ENCODE results near the gene PTPRZ1. TPM values are rescaled to one million over a fixed set of nuclear protein-coding genes. Genes with fewer than 3 reads are reported as not detected.

The PTPRZ1 gene
- total and polyA plus RNA-seq, 10 of the 15 experiments (the other 5 are each of a cell fraction or from before 2014, with no cell fraction given), result 0.05 to 0.21 (median 0.11) TPM; not detected in 7

- Histone ChIP-seq H3K9me3 (replicated peaks; ENCODE audit: control insufficient read depth, insufficient read depth, low read length) (no peaks in the 10 kb centered on the region), H3K79me2 (ENCODE audit: control insufficient read depth, insufficient read depth, low read length) (no peaks in the 10 kb centered on the region), H3K4me1 (ENCODE audit: control insufficient read depth, insufficient read depth, low read length) (no peaks in the 10 kb centered on the region), H4K20me1 (ENCODE audit: control insufficient read depth, insufficient read depth) (no peaks in the 10 kb centered on the region), H3K27me3 (replicated peaks in 1 of 2; ENCODE audit: control insufficient read depth in 2 of 2, insufficient read depth in 2 of 2, low read length in 1 of 2) (no peaks in the 10 kb centered on the region), H2AFZ (ENCODE audit: control insufficient read depth, low read depth, low read length) (no peak overlapping the region), H3K27ac (ENCODE audit: control insufficient read depth, insufficient read depth) (no peak overlapping the region), H3K36me3 (ENCODE audit: control insufficient read depth in 2 of 2, insufficient read depth in 2 of 2, low read length in 1 of 2) (no peaks in the 10 kb centered on the region), H3K4me2 (ENCODE audit: control insufficient read depth, insufficient read depth) (no peak overlapping the region), H3K4me3 (no peak overlapping the region), H3K9ac (ENCODE audit: control insufficient read depth, insufficient read depth, low read length) (no peak overlapping the region)
- intact Hi-C loops (cut with micrococcal nuclease; ENCODE audit: unreplicated experiment), result no loop called here
- ChIA-PET POLR2A (no interaction called here), RAD21 (ENCODE audit: unreplicated experiment) (no interaction called here), CTCF (interaction anchor here (0.9 kb wide), 1 partner anchor 69 kb away, joined by 3 read pairs; no protein-coding TSS in a partner anchor), SMC1A (ENCODE audit: uncharacterized antibody, unreplicated experiment) (no interaction called here)
- ATAC-seq (no peak), FAIRE-seq (no peak), DNase-seq (ENCODE audit: low read depth, low spot score) (no peak)
- BruUV-seq (replicated peaks), result no TSS peak
- in situ Hi-C loops (cut with MboI), result no loop called here
- no peak for TF ChIP-seq ZBTB4 (CRISPR knock-in tag; IDR thresholded peaks at IDR 0.05)
- no peak for TF ChIP-seq CHD1 (IDR thresholded peaks at IDR 0.05; ENCODE audit: low read depth, low read length)
- no peak for TF ChIP-seq FOXM1 (IDR thresholded peaks at IDR 0.05; ENCODE audit: low read depth, low read length)
- no peak for TF ChIP-seq RBBP5 (conservative IDR thresholded peaks at IDR 0.05)
Observed at GRCh38 chr7:122063146-122063545, 190.2 kb downstream of the PTPRZ1 start.

- ChIA-PET POLR2A (no interaction called here), SMC1A (ENCODE audit: uncharacterized antibody, unreplicated experiment) (no interaction called here), RAD21 (ENCODE audit: unreplicated experiment) (no interaction called here), CTCF (interaction anchor here (0.6 kb wide), 1 partner anchor 791 kb away, joined by 3 read pairs; no protein-coding TSS in a partner anchor)
- 30% methylated on average over 4 of the region's 4 CpGs for WGBS (ENCODE audit: insufficient coverage, insufficient replicate concordance, low lambda C conversion rate, missing lambda C conversion rate)
- intact Hi-C loops (cut with micrococcal nuclease; ENCODE audit: unreplicated experiment), result no loop called here
- Histone ChIP-seq H4K20me1 (ENCODE audit: control insufficient read depth, insufficient read depth) (no peaks in the 10 kb centered on the region), H3K4me3 (no peak overlapping the region), H2AFZ (ENCODE audit: control insufficient read depth, low read depth, low read length) (no peak overlapping the region), H3K9ac (ENCODE audit: control insufficient read depth, insufficient read depth, low read length) (no peak overlapping the region), H3K4me1 (ENCODE audit: control insufficient read depth, insufficient read depth, low read length) (no peaks in the 10 kb centered on the region), H3K4me2 (ENCODE audit: control insufficient read depth, insufficient read depth) (no peak overlapping the region), H3K79me2 (ENCODE audit: control insufficient read depth, insufficient read depth, low read length) (no peaks in the 10 kb centered on the region), H3K36me3 (ENCODE audit: control insufficient read depth in 2 of 2, insufficient read depth in 2 of 2, low read length in 1 of 2) (no peaks in the 10 kb centered on the region), H3K27ac (ENCODE audit: control insufficient read depth, insufficient read depth) (no peak overlapping the region), H3K27me3 (replicated peaks in 1 of 2; ENCODE audit: control insufficient read depth in 2 of 2, insufficient read depth in 2 of 2, low read length in 1 of 2) (no peaks in the 10 kb centered on the region), H3K9me3 (replicated peaks; ENCODE audit: control insufficient read depth, insufficient read depth, low read length) (no peaks in the 10 kb centered on the region)
- no peak for ATAC-seq
- BruUV-seq (replicated peaks), result no TSS peak
- no peak for FAIRE-seq
- in situ Hi-C loops (cut with MboI), result no loop called here
- no peak for DNase-seq (ENCODE audit: low read depth, low spot score)
- no peak for TF ChIP-seq IRF5 (IDR thresholded peaks at IDR 0.05; ENCODE audit: borderline replicate concordance)
- TF ChIP-seq E2F4 (IDR thresholded peaks at IDR 0.05; ENCODE audit: low read depth, low read length), result no peak
- no peak for TF ChIP-seq MTA3 (IDR thresholded peaks at IDR 0.05; ENCODE audit: borderline replicate concordance, low read length)
- no peak for TF ChIP-seq STAT1 (conservative IDR thresholded peaks at IDR 0.05)
- TF ChIP-seq RELB (IDR thresholded peaks at IDR 0.05; ENCODE audit: low read depth), result no peak
- no peak for TF ChIP-seq ZNF622 (IDR thresholded peaks at IDR 0.05)
- no peak for TF ChIP-seq SIN3A (IDR thresholded peaks at IDR 0.05; ENCODE audit: low read depth, low read length)
Observed at GRCh38 chr7:122064971-122065370, 192.0 kb downstream of the PTPRZ1 start.

All from GM12878 (cell line).